Mesenchymal stem cell (in vitro differentiated cells and primary cell): ENCODE measurements around the gene NRARP.
A peak's percentile ranks its signal among the peaks of the same experiment; 100 is the strongest.

Source experiments
- DNase-seq: peaks from one replicate; pipeline ENCODE4 v3.0.0-alpha.2; 2013
- H2AFZ ChIP-seq: one replicate; pipeline ENCODE4 v1.6.1; 2013; ENCODE audit warnings: low read depth, mild to moderate bottlenecking, control low read depth, inconsistent platforms, low read length, moderate library complexity
- H2AK5ac ChIP-seq: 2 replicates; pipeline ENCODE4 v1.6.1; 2013; ENCODE audit warnings: low read length, moderate library complexity, mild to moderate bottlenecking, inconsistent platforms; ENCODE audit not compliant: severe bottlenecking
- H2BK120ac ChIP-seq: one replicate; pipeline ENCODE4 v1.6.1; 2013; ENCODE audit warnings: low read depth, mild to moderate bottlenecking, inconsistent platforms, low read length, moderate library complexity
- H2BK12ac ChIP-seq, 2 experiments: one replicate each; pipeline ENCODE4 v1.6.1; 2013; ENCODE audit warnings: inconsistent platforms in 2 of 2, low read length in 2 of 2, mild to moderate bottlenecking in 2 of 2, moderate library complexity in 2 of 2, control low read depth in 1 of 2
- H2BK15ac ChIP-seq: one replicate; pipeline ENCODE4 v1.6.1; 2013; ENCODE audit warnings: mild to moderate bottlenecking, low read depth, inconsistent platforms; ENCODE audit not compliant: poor library complexity, severe bottlenecking
- H2BK5ac ChIP-seq: 2 replicates; pipeline ENCODE4 v1.6.1; 2013; ENCODE audit warnings: low read depth, mild to moderate bottlenecking, low read length, control low read depth, inconsistent platforms; ENCODE audit not compliant: poor library complexity, severe bottlenecking
- H3K14ac ChIP-seq, 2 experiments: one replicate each; pipeline ENCODE4 v1.6.1; 2013; ENCODE audit warnings: inconsistent platforms in 2 of 2, low read length in 2 of 2, control low read depth in 1 of 2, mild to moderate bottlenecking in 1 of 2, moderate library complexity in 1 of 2
- H3K18ac ChIP-seq, 2 experiments: one replicate each; pipeline ENCODE4 v1.6.1; 2013; ENCODE audit warnings: inconsistent platforms in 2 of 2, low read length in 2 of 2, control low read depth in 1 of 2, low read depth in 1 of 2, mild to moderate bottlenecking in 1 of 2
- H3K23ac ChIP-seq, 2 experiments: one replicate each; pipeline ENCODE4 v1.6.1; 2013; ENCODE audit warnings: inconsistent platforms in 2 of 2, low read length in 2 of 2, mild to moderate bottlenecking in 2 of 2, moderate library complexity in 2 of 2, control low read depth in 1 of 2
- H3K27ac ChIP-seq: 2 replicates; pipeline ENCODE4 v1.5.1; 2013; ENCODE audit warnings: mild to moderate bottlenecking, moderate library complexity, low read length, control low read depth, inconsistent platforms; ENCODE audit not compliant: poor library complexity, severe bottlenecking
- H3K27me3 ChIP-seq, 2 experiments: 2 replicates each; pipeline versions ENCODE4 v1.6.1 to v1.7.0; 2013; ENCODE audit warnings: low read length in 2 of 2, mild to moderate bottlenecking in 2 of 2, moderate library complexity in 2 of 2, control low read depth in 1 of 2, inconsistent platforms in 1 of 2; ENCODE audit not compliant: control insufficient read depth in 1 of 2, insufficient read depth in 1 of 2
- H3K36me3 ChIP-seq, 2 experiments: 2 replicates each; pipeline versions ENCODE4 v1.6.1 to v1.7.0; 2013; ENCODE audit warnings: low read length in 2 of 2, control low read depth in 1 of 2, inconsistent platforms in 1 of 2, low read depth in 1 of 2, mild to moderate bottlenecking in 1 of 2; ENCODE audit not compliant: insufficient read depth in 2 of 2, control insufficient read depth in 1 of 2
- H3K4ac ChIP-seq, 2 experiments: one replicate each; pipeline ENCODE4 v1.6.1; 2013; ENCODE audit warnings: inconsistent platforms in 2 of 2, low read length in 2 of 2, mild to moderate bottlenecking in 2 of 2, moderate library complexity in 2 of 2, control low read depth in 1 of 2, low read depth in 1 of 2
- H3K4me1 ChIP-seq: 2 replicates; pipeline ENCODE4 v1.6.1; 2013; ENCODE audit warnings: low read depth, low read length, control low read depth; ENCODE audit not compliant: control insufficient read depth, insufficient read depth
- H3K4me2 ChIP-seq: 2 replicates; pipeline ENCODE4 v1.6.1; 2013; ENCODE audit warnings: low read length, mild to moderate bottlenecking, inconsistent platforms; ENCODE audit not compliant: poor library complexity, severe bottlenecking
- H3K4me3 ChIP-seq, 2 experiments: 2 replicates each; pipeline versions ENCODE4 v1.5.1 to v1.7.0; 2013; ENCODE audit warnings: low read length in 2 of 2, mild to moderate bottlenecking in 2 of 2, control low read depth in 1 of 2, low read depth in 1 of 2; ENCODE audit not compliant: insufficient read depth in 1 of 2
- H3K79me1 ChIP-seq: replicated peaks from 2 replicates; pipeline ENCODE4 v1.6.1; 2013; ENCODE audit warnings: mild to moderate bottlenecking, control low read depth, low read length, inconsistent platforms; ENCODE audit not compliant: poor library complexity, severe bottlenecking
- H3K9ac ChIP-seq: 2 replicates; pipeline ENCODE4 v1.7.0; 2013; ENCODE audit warnings: mild to moderate bottlenecking, low read length, moderate library complexity
- H3K9me3 ChIP-seq: 2 replicates; pipeline ENCODE4 v1.7.0; 2013; ENCODE audit warnings: mild to moderate bottlenecking, low read length; ENCODE audit not compliant: control insufficient read depth
- H4K8ac ChIP-seq: one replicate; pipeline ENCODE4 v1.6.1; 2013; ENCODE audit warnings: inconsistent platforms, mild to moderate bottlenecking, low read length, moderate library complexity
- H4K91ac ChIP-seq: one replicate; pipeline ENCODE4 v1.6.1; 2013; ENCODE audit warnings: mild to moderate bottlenecking, low read length, inconsistent platforms
- WGBS: methylation state at CpG from one replicate; pipeline ENCODE4 v1.1.7; 2013; ENCODE audit warnings: mixed read lengths; 5-methylcytosine and 5-hydroxymethylcytosine counted together

NRARP gene

DNA sequence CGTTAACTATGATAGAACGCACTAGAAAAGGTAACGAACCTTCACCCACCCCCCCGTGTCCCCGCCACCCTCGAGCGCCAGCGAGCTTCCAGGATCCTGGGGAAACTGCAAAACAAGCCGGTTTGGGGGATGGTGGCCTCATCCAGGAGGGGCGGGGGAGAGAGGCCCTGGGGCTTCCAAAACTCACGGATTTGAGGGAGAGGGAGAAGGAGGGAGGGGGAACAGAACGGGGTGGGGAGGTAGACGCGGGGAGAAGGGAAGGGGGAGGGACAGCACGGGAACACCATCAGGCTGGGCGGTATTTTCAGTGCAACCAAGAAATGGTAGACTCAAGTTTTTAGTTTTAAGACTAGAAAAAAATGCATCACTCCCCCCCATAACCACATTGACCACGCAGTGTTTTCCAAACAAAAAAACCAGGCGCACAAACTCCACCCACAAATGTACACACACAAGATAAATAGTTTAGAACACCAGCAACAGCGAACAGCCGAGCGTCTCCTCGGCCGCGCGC lies 1.4 kb downstream of the NRARP start:
- H2AK5ac ChIP-seq, result no peak overlapping the region
- H4K91ac ChIP-seq, result no peak overlapping the region
- no peak overlapping the region for H3K9ac ChIP-seq
- H3K18ac ChIP-seq, result no peak overlapping the region
- H3K27me3 ChIP-seq, result peaks cover 46 to 88% of the 10 kb centered on the region in 2 experiments
- no peak overlapping the region for H2BK12ac ChIP-seq
- H3K36me3 ChIP-seq, result no peaks in the 10 kb centered on the region
- no peaks in the 10 kb centered on the region for H3K79me1 ChIP-seq
- H3K14ac ChIP-seq, result no peak overlapping the region
- peak; percentile 90 for DNase-seq
- peak overlapping the region in 1 of 2 experiments; percentile 6 for H3K4me3 ChIP-seq
- H3K4ac ChIP-seq, result no peak overlapping the region
- peak overlapping the region; percentile 79 for H3K4me2 ChIP-seq
- WGBS, result 3% methylated on average over 18 of the region's 25 CpGs
- no peak overlapping the region for H2BK120ac ChIP-seq
- no peak overlapping the region for H2AFZ ChIP-seq
- H2BK5ac ChIP-seq, result no peak overlapping the region
- H2BK15ac ChIP-seq, result no peak overlapping the region
- H3K4me1 ChIP-seq, result peaks cover 44% of the 10 kb centered on the region
- no peak overlapping the region for H4K8ac ChIP-seq
- H3K9me3 ChIP-seq, result no peaks in the 10 kb centered on the region
- no peak overlapping the region for H3K27ac ChIP-seq
- H3K23ac ChIP-seq, result no peak overlapping the region

- 31% methylated on average over 9 of the region's 16 CpGs for WGBS
Observed at GRCh38 chr9:137299938-137300337, 2.1 kb downstream of the NRARP start.

DNA sequence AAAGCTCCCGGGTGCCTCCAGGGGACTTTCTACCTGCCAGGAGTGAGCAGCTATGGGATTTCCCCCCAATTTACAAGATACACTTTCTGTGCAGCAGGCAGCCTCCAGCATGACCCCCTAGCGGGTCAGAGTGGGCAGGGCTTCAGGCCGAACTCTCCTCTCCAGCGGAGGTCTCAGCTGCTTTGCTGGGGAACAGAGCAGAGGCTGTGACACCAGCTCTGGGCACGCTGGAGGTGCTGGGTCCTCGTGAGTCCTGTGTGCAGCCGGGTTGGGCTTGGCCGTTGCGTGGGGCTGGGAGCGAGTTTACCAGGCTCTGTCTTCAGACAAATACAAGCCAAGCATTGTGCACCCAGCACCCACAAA lies 2.9 kb downstream of the NRARP start:
- H2AK5ac ChIP-seq, result no peak overlapping the region
- H2BK12ac ChIP-seq, result no peak overlapping the region
- no peak overlapping the region for H4K8ac ChIP-seq
- no peaks in the 10 kb centered on the region for H3K36me3 ChIP-seq
- no peak overlapping the region for H3K9ac ChIP-seq
- DNase-seq, result no peak
- no peak overlapping the region for H3K4me3 ChIP-seq
- peaks cover 51 to 84% of the 10 kb centered on the region in 2 experiments for H3K27me3 ChIP-seq
- H3K9me3 ChIP-seq, result peaks cover 4% of the 10 kb centered on the region
- H4K91ac ChIP-seq, result no peak overlapping the region
- H3K27ac ChIP-seq, result no peak overlapping the region
- H2BK15ac ChIP-seq, result no peak overlapping the region
- no peak overlapping the region for H2AFZ ChIP-seq
- H3K79me1 ChIP-seq, result no peaks in the 10 kb centered on the region
- no peak overlapping the region for H3K23ac ChIP-seq
- 29% methylated on average over 10 of the region's 10 CpGs for WGBS
- H3K14ac ChIP-seq, result no peak overlapping the region
- no peak overlapping the region for H2BK5ac ChIP-seq
- H3K4ac ChIP-seq, result no peak overlapping the region
- peaks cover 48% of the 10 kb centered on the region for H3K4me1 ChIP-seq
- H2BK120ac ChIP-seq, result no peak overlapping the region
- no peak overlapping the region for H3K4me2 ChIP-seq
- no peak overlapping the region for H3K18ac ChIP-seq

More at GRCh38 chr9:137299938-137300337, 2.1 kb downstream of the NRARP start:
- Histone ChIP-seq H3K4me3 (no peak overlapping the region), H3K18ac (no peak overlapping the region), H3K27ac (no peak overlapping the region), H3K23ac (no peak overlapping the region), H3K14ac (no peak overlapping the region), H2BK5ac (no peak overlapping the region), H3K4me1 (peaks cover 49% of the 10 kb centered on the region), H4K91ac (no peak overlapping the region), H2AK5ac (no peak overlapping the region), H4K8ac (no peak overlapping the region), H2BK120ac (no peak overlapping the region), H3K9me3 (no peaks in the 10 kb centered on the region), H3K36me3 (no peaks in the 10 kb centered on the region), H2BK12ac (no peak overlapping the region), H3K4me2 (no peak overlapping the region), H3K9ac (no peak overlapping the region), H2AFZ (no peak overlapping the region), H3K4ac (no peak overlapping the region), H2BK15ac (no peak overlapping the region), H3K27me3 (peaks cover 48 to 84% of the 10 kb centered on the region in 2 experiments), H3K79me1 (no peaks in the 10 kb centered on the region)
- no peak for DNase-seq

DNA sequence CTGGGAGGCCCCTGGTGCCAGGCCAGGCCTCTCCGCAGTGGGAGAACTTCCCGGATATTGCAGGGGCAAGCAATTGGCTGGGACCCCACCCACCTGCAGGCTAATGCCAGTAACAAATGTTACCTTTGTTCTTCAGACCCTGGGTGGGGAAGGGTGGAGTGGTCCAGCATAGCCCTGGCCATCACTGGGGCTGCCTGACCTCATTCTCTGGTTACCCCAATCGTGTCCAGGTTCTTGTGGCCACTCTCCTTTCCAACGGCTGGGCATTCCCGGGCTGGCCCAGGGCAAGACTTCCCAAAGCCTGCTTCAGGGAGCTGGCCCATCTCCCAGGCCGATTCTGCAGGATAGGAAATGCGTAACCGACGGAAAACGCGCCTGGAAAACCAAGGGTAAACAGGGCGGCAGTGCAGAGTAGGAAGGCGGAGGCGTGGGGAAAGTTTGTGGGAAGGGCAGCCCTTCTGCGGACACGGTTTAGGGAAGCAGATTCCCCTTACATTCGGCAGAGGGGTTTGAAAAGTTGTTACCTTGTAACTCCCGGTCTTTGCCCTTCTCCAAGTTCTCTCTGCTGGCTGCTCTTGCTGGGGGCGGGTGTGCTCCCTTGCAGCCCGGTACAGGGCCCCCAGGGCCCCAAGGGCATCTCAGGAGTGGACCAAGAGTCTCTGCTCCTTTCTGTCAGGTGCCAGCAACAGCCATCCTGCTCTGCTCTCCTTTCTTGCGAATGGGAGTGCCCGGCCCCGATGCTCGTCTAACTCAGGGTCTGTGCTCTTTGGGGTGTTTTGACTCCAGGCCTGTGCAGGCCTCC lies 3.5 kb downstream of the NRARP start:
- Histone ChIP-seq H2AFZ (no peak overlapping the region), H2BK5ac (no peak overlapping the region), H3K4me3 (no peak overlapping the region), H3K4me1 (peaks cover 46% of the 10 kb centered on the region), H3K9me3 (peaks cover 4% of the 10 kb centered on the region), H4K91ac (no peak overlapping the region), H2BK12ac (no peak overlapping the region), H3K36me3 (no peaks in the 10 kb centered on the region), H2BK15ac (no peak overlapping the region), H3K4me2 (no peak overlapping the region), H3K14ac (no peak overlapping the region), H3K27me3 (peaks cover 54 to 84% of the 10 kb centered on the region in 2 experiments), H3K9ac (no peak overlapping the region), H3K79me1 (no peaks in the 10 kb centered on the region), H2BK120ac (no peak overlapping the region), H3K18ac (no peak overlapping the region), H4K8ac (no peak overlapping the region), H3K27ac (no peak overlapping the region), H3K23ac (no peak overlapping the region), H2AK5ac (no peak overlapping the region), H3K4ac (no peak overlapping the region)
- no peak for DNase-seq
- 55% methylated on average over 24 of the region's 24 CpGs for WGBS
